K562 (cell line): ENCODE results near the gene CD300LD. TPM values are rescaled to one million over a fixed set of nuclear protein-coding genes. Genes with fewer than 3 reads are reported as not detected.

Experiments
- ATAC-seq: fragments of 200-7000 bp; cut with Tn5 transposase; 3 replicates; pipeline ENCODE4 v1.9.1; 2020; ENCODE audit warnings: moderate library complexity
- BruUV-seq: library from RNA; stranded (reverse); fragments of 400-500 nt; replicated peaks from 2 replicates; lab custom pipeline; 2021; lab: Mats Ljungman, UMichigan
- CTCF ChIA-PET: fragments of 300-600 bp; formaldehyde crosslinking; extraction: SDS; loops from one replicate; lab custom pipeline; 2021; ENCODE audit warnings: low intra/inter-chr PET ratio; lab: Yijun Ruan, JAX
- POLR2A ChIA-PET: fragments of 300-600, 350-650 bp; sonication (Branson Sonifier 250); formaldehyde crosslinking; extraction: SDS; loops from one replicate; lab custom pipeline; 2021; ENCODE audit warnings: antibody characterized with exemption, inconsistent platforms; lab: Yijun Ruan, JAX
- DNase-seq, 4 experiments: peaks; one replicate each; pipeline versions ENCODE4 v3.0.0 to v3.0.0-alpha.2; 2011 to 2018; ENCODE audit warnings: low spot score in 3 of 4, mixed read lengths in 3 of 4; ENCODE audit errors: extremely low read depth in 1 of 4
- FAIRE-seq: peaks from 2 replicates; lab custom pipeline; 2011; peaks lifted over from hg19 to GRCh38; lab: Jason Lieb, UNC
- H2AFZ ChIP-seq: 2 replicates; pipeline ENCODE4 v1.6.0; 2011; ENCODE audit warnings: low read depth, low read length, control low read depth, inconsistent platforms
- H3K27ac ChIP-seq: fragments of 200-600 bp; 3 replicates; pipeline ENCODE4 v1.8.0; 2011; ENCODE audit warnings: low read depth, mild to moderate bottlenecking, control low read depth, inconsistent platforms, low read length, moderate library complexity, mixed read lengths; ENCODE audit errors: extremely low read depth
- H3K27me3 ChIP-seq, 2 experiments: fragments of 300-600 bp in 1 of 2; 2 replicates in 1 of 2; 3 replicates in 1 of 2; pipeline versions ENCODE4 v1.6.0 to v1.8.0; 2011; ENCODE audit warnings: inconsistent platforms in 2 of 2, low read length in 2 of 2, mild to moderate bottlenecking in 1 of 2, mixed read lengths in 1 of 2, moderate library complexity in 1 of 2; ENCODE audit not compliant: control insufficient read depth in 2 of 2, insufficient read depth in 2 of 2
- H3K36me3 ChIP-seq: fragments of 300-600 bp; 3 replicates; pipeline ENCODE4 v1.8.0; 2011; ENCODE audit warnings: mild to moderate bottlenecking, low read length, inconsistent platforms; ENCODE audit not compliant: control insufficient read depth, insufficient read depth
- H3K4me1 ChIP-seq, 2 experiments: fragments of 200-600 bp in 1 of 2; replicated peaks in 1 of 2; 2 replicates in 1 of 2; 3 replicates in 1 of 2; pipeline versions ENCODE4 v1.5.1 to v1.8.0; 2011; ENCODE audit warnings: inconsistent platforms in 2 of 2, low read length in 2 of 2, mild to moderate bottlenecking in 1 of 2, mixed read lengths in 1 of 2, moderate library complexity in 1 of 2; ENCODE audit not compliant: control insufficient read depth in 2 of 2, insufficient read depth in 2 of 2
- H3K4me2 ChIP-seq: 2 replicates; pipeline ENCODE4 v1.6.1; 2011; ENCODE audit warnings: low read length, control low read depth, inconsistent platforms, mixed read lengths; ENCODE audit not compliant: insufficient read depth
- H3K4me3 ChIP-seq: fragments of 200-600 bp; sonication (generic), shearing (Covaris generic); 2 replicates; pipeline ENCODE4 v1.5.1; 2016; ENCODE audit warnings: control low read depth, inconsistent platforms
- H3K79me2 ChIP-seq: fragments of 200-600 bp; 3 replicates; pipeline ENCODE4 v1.8.0; 2011; ENCODE audit warnings: low read length, inconsistent platforms; ENCODE audit not compliant: control insufficient read depth, insufficient read depth
- H3K9ac ChIP-seq, 2 experiments: 2 replicates each; pipeline versions ENCODE4 v1.6.0 to v1.6.1; 2011; ENCODE audit warnings: low read depth in 2 of 2, low read length in 2 of 2, control low read depth in 1 of 2, inconsistent platforms in 1 of 2, mild to moderate bottlenecking in 1 of 2, mixed read lengths in 1 of 2; ENCODE audit not compliant: insufficient read depth in 1 of 2
- H3K9me1 ChIP-seq: one replicate; pipeline ENCODE4 v1.6.0; 2011; ENCODE audit warnings: inconsistent platforms, mild to moderate bottlenecking, low read length, moderate library complexity; ENCODE audit not compliant: control insufficient read depth, insufficient read depth
- H3K9me3 ChIP-seq: replicated peaks from 2 replicates; pipeline ENCODE4 v1.5.1; 2011; ENCODE audit warnings: low read depth, low read length, inconsistent platforms; ENCODE audit not compliant: control insufficient read depth, insufficient read depth
- H4K20me1 ChIP-seq: replicated peaks from 2 replicates; pipeline ENCODE4 v1.6.1; 2011; ENCODE audit warnings: low read length, inconsistent platforms, mixed read lengths; ENCODE audit not compliant: control insufficient read depth, insufficient read depth
- DMBX1 ChIP-seq: fragments of 250-450 bp; sonication (Bioruptor Pico); IDR thresholded peaks from 2 replicates; pipeline ENCODE4 v1.8.0; 2022; ENCODE audit warnings: inconsistent platforms, mild to moderate bottlenecking, moderate library complexity, borderline replicate concordance
- GTF2B ChIP-seq: IDR thresholded peaks from 2 replicates; pipeline ENCODE4 v1.6.1; 2011; ENCODE audit not compliant: insufficient read length; ENCODE audit errors: extremely low read depth
- HDGF ChIP-seq: fragments of 450-650 bp; IDR thresholded peaks from 2 replicates; pipeline ENCODE4 v1.6.1; 2016
- HOXB6 ChIP-seq: fragments of 250-450 bp; sonication (Bioruptor Pico); IDR thresholded peaks from 2 replicates; pipeline ENCODE4 v1.5.1; 2022; ENCODE audit warnings: mild to moderate bottlenecking, borderline replicate concordance
- LCOR ChIP-seq: sonication (generic); formaldehyde crosslinking; IDR thresholded peaks from 2 replicates; pipeline ENCODE4 v1.8.0; 2022; ENCODE audit warnings: mild to moderate bottlenecking, missing genetic modification reagents
- POLR2B ChIP-seq: fragments of 450-650 bp; IDR thresholded peaks from 2 replicates; pipeline ENCODE4 v1.6.1; 2018; ENCODE audit warnings: low read depth; ENCODE audit not compliant: partially characterized antibody
- TCFL5 ChIP-seq: fragments of 250-450 bp; sonication (Bioruptor Pico); conservative IDR thresholded peaks from 2 replicates; pipeline ENCODE4 v1.6.1; 2021; ENCODE audit warnings: mild to moderate bottlenecking, moderate library complexity, matching md5 sums
- USF2 ChIP-seq: sonication (generic); formaldehyde crosslinking; IDR thresholded peaks from 2 replicates; pipeline ENCODE4 v1.5.0; 2020; ENCODE audit warnings: missing genetic modification reagents
- ZBTB1 ChIP-seq: sonication (generic); formaldehyde crosslinking; IDR thresholded peaks from 2 replicates; pipeline ENCODE4 v1.8.1; 2023; ENCODE audit warnings: missing genetic modification reagents, low read depth, mild to moderate bottlenecking, borderline replicate concordance
- ZBTB5 ChIP-seq: fragments of 450-650 bp; IDR thresholded peaks from 2 replicates; pipeline ENCODE4 v1.6.1; 2017; ENCODE audit warnings: antibody characterized with exemption
- ZNF511 ChIP-seq: sonication (generic); formaldehyde crosslinking; IDR thresholded peaks from 2 replicates; pipeline ENCODE4 v1.8.0; 2022; ENCODE audit warnings: mild to moderate bottlenecking, missing genetic modification reagents
- WGBS: fragments of 100-300 bp; shearing (Covaris generic); methylation state at CpG from one replicate; pipeline ENCODE4 v1.1.6; 2016; ENCODE audit warnings: low coverage, mixed read lengths; ENCODE audit not compliant: insufficient coverage; ENCODE audit errors: missing lambda C conversion rate; 5-methylcytosine and 5-hydroxymethylcytosine counted together
- in situ Hi-C: fragments of 300-500 bp; cut with MboI; formaldehyde crosslinking; loops from 4 replicates; pipeline ENCODE4 v1.15.0; 2018; ENCODE audit warnings: inconsistent platforms, mixed read lengths
- intact Hi-C: fragments of 100-400 bp; cut with micrococcal nuclease; formaldehyde crosslinking; loops from 2 replicates; pipeline ENCODE4 v1.14.2; 2022
- polyA plus RNA-seq, 8 experiments: library from polyadenylated mRNA; depleted of rRNA in 4 of 8; stranded (reverse) in 5 of 8; unstranded in 3 of 8; fragments of >200 nt; fragmentation: Nextera tagmentation in 2 of 8; fragmentation: Illumina TruSeq in 1 of 8; extraction: Ambion mirVana in 2 of 8; extraction: Trizol in 1 of 8; gene quantifications; 2 replicates each; pipeline versions ENCODE4 v1.2.1 to v1.2.3, GENCODE V29; 2011 to 2014; ENCODE audit warnings: inconsistent platforms in 1 of 8, missing spikeins in 1 of 8
- total RNA-seq, 7 experiments: library from RNA; depleted of rRNA in 6 of 7; stranded (reverse); fragments of >200 nt in 6 of 7; fragmentation: Illumina TruSeq in 2 of 7; extraction: Trizol in 2 of 7; gene quantifications; 2 replicates each; pipeline versions ENCODE4 v1.2.1 to v1.2.3, GENCODE V29; 2011 to 2021; ENCODE audit warnings: low replicate concordance in 1 of 7

The CD300LD gene
- total and polyA plus RNA-seq, 9 of the 15 experiments (the other 6 are each of a cell fraction or from before 2014, with no cell fraction given) = not detected

GRCh38 chr17:74531231-74531761, 60.8 kb downstream of the CD300LD start, which contains the start of gene CD300LB:
CD300LB (minus strand) TSS chr17:74531475; CDS start chr17:74531350, 125 bp downstream.
- Histone ChIP-seq H3K4me3 (no peak within 1 kb of the TSS), H3K27me3 (peaks cover 3 to 36% of the 10 kb centered on the region in 2 experiments; a peak in 4 of 5 replicates), H4K20me1 (no peaks in the 10 kb centered on the region), H3K4me2 (no peak within 1 kb of the TSS), H3K27ac (no peak within 1 kb of the TSS), H2AFZ (peak within 1 kb of the TSS; percentile 48), H3K9ac (no peak within 1 kb of the TSS), H3K9me3 (no peaks in the 10 kb centered on the region), H3K4me1 (no peaks in the 10 kb centered on the region; a peak in 1 of 5 replicates), H3K9me1 (no peaks in the 10 kb centered on the region), H3K79me2 (no peaks in the 10 kb centered on the region), H3K36me3 (no peaks in the 10 kb centered on the region)
- no peak for ATAC-seq
- TF ChIP-seq HDGF (no peak), GTF2B (no peak)
- FAIRE-seq = no peak
- in situ Hi-C loops = no loop called here
- 24% methylated on average over 8 of the region's 10 CpGs for WGBS
- ChIA-PET POLR2A (no interaction called here), CTCF (interaction anchor here (0.6 to 0.7 kb wide), 2 partner anchors 155 to 363 kb away, joined by 3 to 4 read pairs; no protein-coding TSS in a partner anchor)
- intact Hi-C loops = loop anchor here (5.0 kb wide), 1 partner anchor 164 kb away; the partner anchor contains the start of gene GPR142
- no TSS peak for BruUV-seq
- no peak for DNase-seq

- BruUV-seq = no TSS peak
- H3K9ac ChIP-seq = no peak overlapping the region
- 2% methylated on average over 5 of the region's 5 CpGs for WGBS
- H3K9me1 ChIP-seq = no peaks in the 10 kb centered on the region
- no peak for ATAC-seq
- FAIRE-seq = no peak
- no peaks in the 10 kb centered on the region for H3K79me2 ChIP-seq
- intact Hi-C loops = loop anchor here (5.0 kb wide), 1 partner anchor 163 kb away; the partner anchor contains the start of gene GPR142
- no peaks in the 10 kb centered on the region for H3K36me3 ChIP-seq
- H3K27me3 ChIP-seq = peaks cover 3 to 41% of the 10 kb centered on the region in 2 experiments; a peak in 4 of 5 replicates
- no peak overlapping the region for H3K4me2 ChIP-seq
- H3K9me3 ChIP-seq = no peaks in the 10 kb centered on the region
- in situ Hi-C loops = no loop called here
- no peaks in the 10 kb centered on the region; a peak in 1 of 5 replicates for H3K4me1 ChIP-seq
- H3K4me3 ChIP-seq = no peak overlapping the region
- no peak overlapping the region for H3K27ac ChIP-seq
- ChIA-PET CTCF (interaction anchor here (0.6 to 0.7 kb wide), 2 partner anchors 154 to 363 kb away, joined by 3 to 4 read pairs; no protein-coding TSS in a partner anchor), POLR2A (interaction anchor here (0.6 kb wide), 1 partner anchor 9 kb away, joined by 3 read pairs; no protein-coding TSS in a partner anchor)
- no peak for DNase-seq
- H4K20me1 ChIP-seq = no peaks in the 10 kb centered on the region
- H2AFZ ChIP-seq = no peak overlapping the region
- no peak for TF ChIP-seq DMBX1 (CRISPR knock-in tag)
- TF ChIP-seq LCOR (CRISPR knock-in tag) = no peak
- no peak for TF ChIP-seq ZBTB1
- TF ChIP-seq TCFL5 = no peak
- no peak for TF ChIP-seq ZBTB5
- TF ChIP-seq USF2 (CRISPR knock-in tag) = no peak
- TF ChIP-seq ZNF511 (CRISPR knock-in tag) = no peak
- no peak for TF ChIP-seq HOXB6
- no peak for TF ChIP-seq POLR2B
Observed at GRCh38 chr17:74530831-74531150, 61.3 kb downstream of the CD300LD start.
